Choroid plexus epithelial cell (primary cell): ENCODE results near the gene RAB11FIP3.

ENCODE experiments used
- DNase-seq: peaks from one replicate; pipeline ENCODE4 v3.0.0-alpha.2; 2010; ENCODE audit warnings: low read depth
- H3K4me3 ChIP-seq: 2 replicates; pipeline ENCODE4 v1.5.1; 2011; ENCODE audit warnings: low read depth, mild to moderate bottlenecking, control low read depth, low read length, moderate library complexity
- TF ChIP-seq, protein P1 (sequence below): conservative IDR thresholded peaks from 2 replicates; pipeline ENCODE4 v1.5.1; 2011; ENCODE audit warnings: low read depth, mild to moderate bottlenecking, control low read depth, inconsistent platforms, low read length, moderate library complexity

RAB11FIP3 gene

DNA sequence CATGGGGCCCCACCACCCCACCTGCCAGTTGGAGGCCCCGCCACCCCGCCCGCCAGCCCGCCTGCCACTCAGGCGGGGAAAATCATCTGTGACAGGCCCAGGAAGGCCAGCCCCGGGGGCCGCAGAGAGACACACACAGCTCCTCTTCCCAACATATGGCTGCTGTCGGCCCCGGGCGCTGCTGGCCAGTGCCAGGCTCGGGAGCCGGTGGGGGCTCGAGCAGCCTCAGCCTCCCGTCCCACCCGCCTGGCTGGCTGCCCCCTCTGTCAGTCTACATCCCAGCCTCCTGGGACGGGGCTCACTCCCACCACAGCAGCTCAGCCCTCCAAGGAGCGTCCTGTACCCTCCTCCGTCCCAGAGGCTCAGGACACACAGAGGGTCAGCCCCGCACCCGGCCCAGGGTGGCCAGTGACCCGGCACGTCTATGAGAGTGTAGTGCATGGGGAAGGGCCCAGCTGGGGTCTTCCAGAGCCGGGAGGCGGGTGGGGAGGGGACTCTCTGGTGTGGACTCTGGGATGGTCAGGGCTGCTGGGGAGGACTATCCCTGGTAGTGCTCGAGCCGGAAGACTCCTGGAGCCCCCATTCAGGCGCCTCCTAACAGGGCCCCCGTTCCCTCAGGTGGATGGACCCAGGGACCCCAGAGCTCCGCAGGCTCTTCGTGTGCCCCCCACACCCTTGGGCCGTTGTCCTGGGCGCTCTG, 131.2 kb downstream of the RAB11FIP3 start:
- no peak for DNase-seq
- TF ChIP-seq, protein P1, sequence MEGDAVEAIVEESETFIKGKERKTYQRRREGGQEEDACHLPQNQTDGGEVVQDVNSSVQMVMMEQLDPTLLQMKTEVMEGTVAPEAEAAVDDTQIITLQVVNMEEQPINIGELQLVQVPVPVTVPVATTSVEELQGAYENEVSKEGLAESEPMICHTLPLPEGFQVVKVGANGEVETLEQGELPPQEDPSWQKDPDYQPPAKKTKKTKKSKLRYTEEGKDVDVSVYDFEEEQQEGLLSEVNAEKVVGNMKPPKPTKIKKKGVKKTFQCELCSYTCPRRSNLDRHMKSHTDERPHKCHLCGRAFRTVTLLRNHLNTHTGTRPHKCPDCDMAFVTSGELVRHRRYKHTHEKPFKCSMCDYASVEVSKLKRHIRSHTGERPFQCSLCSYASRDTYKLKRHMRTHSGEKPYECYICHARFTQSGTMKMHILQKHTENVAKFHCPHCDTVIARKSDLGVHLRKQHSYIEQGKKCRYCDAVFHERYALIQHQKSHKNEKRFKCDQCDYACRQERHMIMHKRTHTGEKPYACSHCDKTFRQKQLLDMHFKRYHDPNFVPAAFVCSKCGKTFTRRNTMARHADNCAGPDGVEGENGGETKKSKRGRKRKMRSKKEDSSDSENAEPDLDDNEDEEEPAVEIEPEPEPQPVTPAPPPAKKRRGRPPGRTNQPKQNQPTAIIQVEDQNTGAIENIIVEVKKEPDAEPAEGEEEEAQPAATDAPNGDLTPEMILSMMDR = no peak
- H3K4me3 ChIP-seq = no peak overlapping the region

DNA sequence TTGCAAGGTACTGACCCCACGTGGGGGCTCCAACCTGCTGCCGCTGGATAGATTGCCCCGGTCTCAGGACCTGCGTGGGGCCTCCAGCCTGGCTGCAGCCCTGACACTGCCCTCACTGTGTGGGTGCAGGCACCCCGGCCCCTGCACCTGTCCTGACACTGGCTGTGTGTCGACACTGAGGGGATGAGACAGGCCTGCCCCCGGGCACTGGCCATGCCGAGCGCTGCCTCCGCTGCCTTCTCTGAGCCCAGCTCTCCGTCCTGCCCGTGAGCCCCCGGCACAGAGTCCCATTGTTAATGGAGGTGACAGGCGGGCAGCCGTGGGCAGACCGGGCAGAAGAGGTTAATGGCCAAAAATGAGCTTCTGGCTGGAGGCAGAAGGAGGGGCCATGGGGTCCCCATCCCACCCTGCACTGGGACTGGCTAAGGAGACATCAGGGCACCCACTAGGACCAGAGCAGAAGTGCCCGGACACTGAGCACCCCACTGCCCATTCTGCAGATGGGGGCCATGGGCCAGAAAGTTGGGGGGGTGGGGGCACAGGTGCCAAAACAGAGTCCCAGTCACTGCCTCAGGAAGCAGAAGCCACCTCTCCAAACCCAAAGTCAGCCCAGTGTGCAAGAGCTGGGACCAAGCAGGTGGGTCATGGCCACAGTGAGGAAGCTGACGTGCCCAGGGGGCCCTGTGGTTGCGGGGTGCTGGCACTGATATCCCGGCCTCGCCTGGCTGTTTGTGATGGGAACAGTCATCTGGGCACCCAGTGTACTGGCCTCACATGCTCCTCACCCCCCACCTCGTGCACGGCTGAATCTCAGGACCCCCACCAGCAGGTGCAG, 132.2 kb downstream of the RAB11FIP3 start:
- no peak overlapping the region for H3K4me3 ChIP-seq
- DNase-seq = no peak

DNA sequence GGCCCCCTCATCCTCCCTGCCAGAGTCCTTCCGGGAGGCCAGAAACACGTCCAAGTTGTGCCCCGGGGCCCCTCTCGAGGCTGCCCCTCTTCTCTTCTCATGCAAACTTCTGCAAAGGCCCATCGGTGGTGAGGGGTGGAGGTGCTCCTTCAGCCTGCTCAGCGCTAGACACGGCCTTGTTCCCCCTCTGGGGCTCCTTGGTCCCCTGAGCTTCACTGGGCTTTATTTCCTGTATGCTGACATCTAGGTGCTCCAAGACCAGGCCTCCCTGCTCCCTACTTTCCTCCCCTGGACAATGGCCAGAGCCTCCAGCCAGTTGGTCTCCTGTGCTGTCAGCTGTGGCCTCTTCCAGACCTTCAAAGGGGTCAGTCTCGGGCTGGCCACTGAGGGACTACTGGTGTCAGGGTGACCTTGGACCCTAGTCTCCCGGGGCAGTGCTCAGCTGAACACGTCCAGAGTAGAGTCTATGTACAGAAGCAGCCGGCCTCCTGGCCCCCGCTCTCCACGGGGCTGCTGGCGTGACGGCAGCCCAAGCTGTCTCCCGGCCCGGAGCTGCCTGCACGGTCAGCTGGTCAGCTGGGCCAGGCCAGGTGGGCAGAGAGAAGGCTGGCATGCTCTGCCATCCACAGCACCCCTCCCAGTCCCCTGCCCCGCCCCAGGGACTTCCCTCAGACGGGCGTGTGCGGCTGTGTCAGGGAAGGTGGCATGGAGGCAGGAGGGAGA, 133.0 kb downstream of the RAB11FIP3 start:
- no peak for DNase-seq
- no peak overlapping the region for H3K4me3 ChIP-seq
- TF ChIP-seq, protein P1 = no peak

More for the DNA sequence above, 132.2 kb downstream of the RAB11FIP3 start:
- TF ChIP-seq, protein P1 = no peak

DNA sequence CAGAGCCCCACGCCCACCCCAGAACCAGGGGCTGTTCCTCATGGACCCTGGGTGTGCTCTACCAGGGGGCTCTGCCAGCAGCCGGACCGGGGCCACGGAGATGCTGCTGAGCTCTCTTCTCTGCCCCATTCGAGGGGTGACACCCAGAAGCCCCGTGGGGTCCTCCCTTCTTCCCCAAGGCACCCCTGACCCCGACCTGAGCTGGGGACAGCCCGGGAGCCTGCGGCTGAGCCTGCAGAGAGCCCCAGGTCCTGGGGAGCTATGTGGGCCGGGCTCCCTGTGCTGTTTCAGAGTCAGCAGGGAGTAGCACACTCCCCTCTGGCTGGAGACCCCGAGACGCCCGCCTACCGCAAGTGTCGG, 133.6 kb downstream of the RAB11FIP3 start:
- no peak for DNase-seq
- no peak overlapping the region for H3K4me3 ChIP-seq
- TF ChIP-seq, protein P1 = no peak

DNA sequence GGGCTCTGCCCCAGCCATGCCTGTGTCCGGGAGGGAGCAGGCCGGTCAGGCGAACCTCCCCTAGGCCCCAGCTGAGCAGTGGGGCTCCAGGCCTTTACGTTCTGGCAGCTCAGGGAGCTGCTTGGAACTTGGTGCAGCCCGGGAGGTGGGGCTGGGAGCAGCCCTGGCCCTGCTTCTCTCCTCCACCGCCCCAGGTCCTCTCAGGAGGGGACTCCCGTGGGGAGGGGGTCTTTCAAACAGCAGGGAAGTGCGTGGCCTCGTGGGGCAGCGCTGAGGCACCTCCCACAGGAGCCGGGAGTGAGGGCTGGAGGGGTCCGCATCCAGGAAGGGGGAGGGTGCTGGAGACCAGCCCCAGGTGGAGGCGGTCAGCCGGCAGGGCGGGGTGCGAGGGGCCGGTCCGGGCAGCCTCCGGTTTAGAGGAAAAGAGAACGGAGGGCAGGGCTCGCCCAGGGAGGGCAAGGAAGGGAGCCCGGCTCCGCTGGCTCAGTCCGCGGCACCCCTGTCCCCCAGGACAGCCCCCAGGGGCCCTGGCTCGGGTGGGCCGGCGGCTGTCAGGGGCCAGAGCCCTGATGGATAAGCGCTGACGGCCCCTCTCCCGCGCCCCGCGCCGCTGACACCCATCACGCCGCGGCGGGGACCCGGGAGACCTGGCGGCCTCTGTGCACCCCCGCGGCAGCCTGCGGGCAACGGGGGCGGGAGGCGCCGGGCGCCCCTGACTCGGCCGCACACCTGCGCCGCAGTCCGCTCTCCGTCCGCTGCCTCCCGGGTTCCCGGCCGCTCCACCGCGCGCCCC, 134.2 kb downstream of the RAB11FIP3 start:
- DNase-seq = no peak
- TF ChIP-seq, protein P1 = no peak
- H3K4me3 ChIP-seq = no peak overlapping the region

DNA sequence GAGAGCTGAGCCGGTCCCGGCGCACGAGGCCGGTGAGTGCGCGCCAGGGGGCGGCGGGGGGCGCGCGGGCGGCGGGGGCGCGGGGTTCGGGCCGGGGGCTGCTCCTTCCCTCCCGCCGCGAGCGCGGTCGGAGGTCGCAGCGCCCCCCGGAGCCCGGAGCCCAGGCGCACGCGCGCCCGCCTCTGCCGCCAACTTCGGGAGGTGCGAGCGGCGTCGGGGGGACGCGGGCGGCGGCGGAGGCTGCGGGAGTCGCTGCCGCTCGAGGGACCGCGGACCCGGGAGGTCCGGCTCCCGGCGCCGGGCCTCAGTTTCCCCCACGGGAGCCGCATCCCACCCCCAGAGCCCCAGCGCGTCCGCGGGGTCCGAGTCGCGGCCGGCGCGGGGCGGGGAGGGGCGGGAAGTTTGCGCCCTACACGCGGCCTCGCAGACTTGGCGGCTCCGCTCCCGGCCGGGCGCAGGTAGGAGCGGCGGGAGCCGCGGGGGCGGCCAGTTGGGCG, 134.8 kb downstream of the RAB11FIP3 start, which contains the start of gene PRR35:
Gene PRR35 (plus strand): TSS at position 191 of the 497 bp plus-strand sequence. CDS start 2,901 bp downstream, outside the sequence.
- TF ChIP-seq, protein P1 = no peak
- H3K4me3 ChIP-seq = no peak within 1 kb of the TSS
- no peak for DNase-seq
